Hepatocyte (in vitro differentiated cells): ENCODE results near the gene KY. TPM values are rescaled to one million over a fixed set of nuclear protein-coding genes. Genes with fewer than 3 reads are reported as not detected.

Source experiments
- DNase-seq: peaks from one replicate; pipeline ENCODE4 v3.0.0-alpha.2; 2016; ENCODE audit warnings: low spot score
- H2AFZ ChIP-seq: fragments of 200-600 bp; sonication (generic); 2 replicates; pipeline ENCODE4 v1.6.0; 2016; ENCODE audit warnings: antibody characterized with exemption, mild to moderate bottlenecking
- H3K27ac ChIP-seq: fragments of 200-600 bp; sonication (generic); 2 replicates; pipeline ENCODE4 v1.5.1; 2016; ENCODE audit warnings: mild to moderate bottlenecking
- H3K27me3 ChIP-seq: fragments of 200-600 bp; sonication (generic); 2 replicates; pipeline ENCODE4 v1.6.1; 2016
- H3K36me3 ChIP-seq: fragments of 200-600 bp; sonication (generic); replicated peaks from 2 replicates; pipeline ENCODE4 v1.5.1; 2016; ENCODE audit warnings: low read depth; ENCODE audit not compliant: insufficient read depth
- H3K4me1 ChIP-seq: fragments of 200-600 bp; sonication (generic); 2 replicates; pipeline ENCODE4 v1.5.1; 2016; ENCODE audit warnings: mild to moderate bottlenecking, moderate library complexity; ENCODE audit not compliant: insufficient read depth
- H3K4me2 ChIP-seq: fragments of 200-600 bp; sonication (generic); 2 replicates; pipeline ENCODE4 v1.6.0; 2016
- H3K4me3 ChIP-seq: fragments of 200-600 bp; sonication (generic); 2 replicates; pipeline ENCODE4 v1.5.1; 2016; ENCODE audit warnings: mild to moderate bottlenecking
- H3K79me2 ChIP-seq: fragments of 200-600 bp; sonication (generic); 2 replicates; pipeline ENCODE4 v1.6.0; 2017; ENCODE audit warnings: mild to moderate bottlenecking
- H3K9me2 ChIP-seq: fragments of 200-600 bp; sonication (generic); replicated peaks from 2 replicates; pipeline ENCODE4 v1.6.0; 2017; ENCODE audit warnings: mild to moderate bottlenecking; ENCODE audit not compliant: insufficient read depth
- H3K9me3 ChIP-seq: fragments of 200-600 bp; sonication (generic); 2 replicates; pipeline ENCODE4 v1.5.1; 2016; ENCODE audit warnings: low read depth, mild to moderate bottlenecking
- H4K20me1 ChIP-seq: fragments of 200-600 bp; sonication (generic); 2 replicates; pipeline ENCODE4 v1.6.0; 2016; ENCODE audit warnings: mild to moderate bottlenecking; ENCODE audit not compliant: insufficient read depth, poor library complexity, severe bottlenecking
- EZH2 ChIP-seq: fragments of 200-600 bp; sonication (generic); IDR thresholded peaks from 2 replicates; pipeline ENCODE4 v1.6.1; 2016; ENCODE audit warnings: antibody characterized with exemption, mild to moderate bottlenecking, borderline replicate concordance
- EZH2phosphoT487 ChIP-seq: fragments of 200-600 bp; sonication (generic); IDR thresholded peaks from one replicate; pipeline ENCODE4 v1.6.1; 2018; ENCODE audit warnings: antibody characterized with exemption, mild to moderate bottlenecking, low read depth, moderate library complexity; ENCODE audit not compliant: unreplicated experiment, severe bottlenecking
- WGBS: methylation state at CpG from one replicate; pipeline ENCODE4 v1.1.6; 2016; ENCODE audit warnings: low lambda C conversion rate; ENCODE audit errors: missing lambda C conversion rate; 5-methylcytosine and 5-hydroxymethylcytosine counted together
- polyA plus RNA-seq: library from polyadenylated mRNA; unstranded; fragments of >200 nt; fragmentation: Nextera tagmentation; extraction: Ambion mirVana; gene quantifications from 2 replicates; pipeline ENCODE4 v1.2.1, GENCODE V29; 2016
- total RNA-seq: library from RNA; depleted of rRNA; stranded (reverse); fragments of >200 nt; gene quantifications from 2 replicates; pipeline ENCODE4 v1.2.3, GENCODE V29; 2014
- TF ChIP-seq, protein P1 (sequence below): fragments of 200-600 bp; sonication (generic); IDR thresholded peaks from 2 replicates; pipeline ENCODE4 v1.5.1; 2016; ENCODE audit warnings: antibody characterized with exemption, mild to moderate bottlenecking; ENCODE audit not compliant: poor library complexity

KY gene, protein sequence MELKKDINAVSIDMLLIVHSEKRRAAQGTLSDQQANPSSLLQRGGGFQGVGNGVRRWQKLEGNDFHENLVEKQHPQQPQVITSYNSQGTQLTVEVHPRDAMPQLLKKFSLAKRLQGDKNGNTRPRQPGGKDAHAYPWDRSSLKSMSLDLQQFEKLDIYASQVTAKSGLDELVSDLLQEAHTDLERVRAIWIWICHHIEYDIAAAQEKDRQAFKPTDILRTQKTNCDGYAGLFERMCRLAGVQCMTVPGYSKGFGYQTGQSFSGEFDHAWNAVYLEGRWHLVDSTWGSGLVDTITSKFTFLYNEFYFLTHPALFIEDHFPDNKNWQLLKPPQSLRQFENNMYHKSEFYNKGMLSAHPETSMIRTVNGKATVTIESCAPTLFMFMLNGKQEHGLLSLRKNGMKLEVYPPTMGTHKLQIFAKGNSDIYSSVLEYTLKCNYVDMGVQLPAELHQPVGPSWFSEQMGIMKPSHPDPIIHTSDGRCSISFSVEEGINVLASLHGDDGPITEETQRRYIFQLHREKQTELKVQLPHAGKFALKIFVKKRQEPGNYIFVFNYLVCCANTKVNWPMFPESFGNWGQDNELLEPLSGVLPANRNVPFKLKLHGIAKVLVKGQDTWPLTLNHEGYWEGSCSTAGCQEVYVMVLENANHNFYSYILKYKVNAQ
- total RNA-seq (0.76 and 1.6 TPM in 2 replicates), polyA plus RNA-seq (0.21 and 0.53 TPM in 2 replicates)

DNA sequence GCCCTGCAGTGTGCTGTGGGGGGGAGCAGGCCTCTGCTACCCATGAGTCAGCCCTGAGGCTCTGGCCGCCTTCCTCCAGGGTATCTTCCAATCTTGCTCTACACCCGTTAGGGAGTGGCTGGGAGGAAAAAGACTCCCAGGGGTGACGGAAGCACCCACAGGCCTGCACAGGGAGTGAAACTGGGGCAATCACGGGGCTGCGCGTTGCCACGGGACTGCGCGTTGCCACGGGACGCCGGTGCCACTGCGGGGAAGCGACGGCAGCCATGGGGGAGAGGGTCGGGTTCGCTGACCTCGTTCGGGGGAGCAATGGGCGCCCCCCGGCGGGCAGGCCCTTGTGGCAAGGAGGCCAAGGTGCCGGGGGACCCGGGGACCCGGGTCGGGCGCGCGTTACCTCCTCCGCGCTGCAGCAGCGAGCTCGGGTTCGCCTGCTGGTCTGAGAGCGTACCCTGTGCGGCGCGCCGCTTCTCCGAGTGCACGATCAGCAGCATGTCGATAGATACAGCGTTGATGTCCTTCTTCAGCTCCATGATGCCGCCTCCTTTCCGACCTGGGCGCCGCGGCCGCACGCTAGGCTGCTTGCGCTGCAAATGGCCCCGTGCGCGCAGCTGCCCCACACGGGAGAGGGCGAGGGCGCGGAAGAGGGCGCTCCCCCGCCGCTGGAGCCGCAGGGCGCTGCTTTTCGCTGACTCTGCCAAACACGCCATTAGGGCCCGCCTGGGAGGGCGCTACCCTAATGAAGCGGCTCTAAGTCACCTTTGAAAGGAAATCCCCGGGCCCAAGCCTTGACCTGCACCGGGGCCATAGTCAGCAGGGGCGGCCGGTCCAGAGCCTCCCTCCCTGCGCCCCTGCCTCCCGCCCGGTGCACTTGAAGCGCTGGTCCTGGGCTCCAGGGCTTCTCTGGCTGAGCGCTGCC lies at the start of gene KY:
TSS of gene KY (minus strand) at position 592 of the 916 bp plus-strand sequence. CDS start at position 530, 62 bp downstream.
- H3K27ac ChIP-seq: no peak within 1 kb of the TSS
- DNase-seq: peak; percentile 64
- peaks cover 51% of the 10 kb centered on the region for H3K27me3 ChIP-seq
- H3K4me2 ChIP-seq: peak within 1 kb of the TSS; percentile 90
- WGBS: 8% methylated on average over 71 of the region's 77 CpGs
- no peaks in the 10 kb centered on the region for H3K79me2 ChIP-seq
- no peaks in the 10 kb centered on the region for H3K36me3 ChIP-seq
- H4K20me1 ChIP-seq: no peaks in the 10 kb centered on the region
- peak within 1 kb of the TSS; percentile 5 for H2AFZ ChIP-seq
- H3K9me2 ChIP-seq: no peaks in the 10 kb centered on the region
- no peak for TF ChIP-seq EZH2phosphoT487
- TF ChIP-seq, protein P1, sequence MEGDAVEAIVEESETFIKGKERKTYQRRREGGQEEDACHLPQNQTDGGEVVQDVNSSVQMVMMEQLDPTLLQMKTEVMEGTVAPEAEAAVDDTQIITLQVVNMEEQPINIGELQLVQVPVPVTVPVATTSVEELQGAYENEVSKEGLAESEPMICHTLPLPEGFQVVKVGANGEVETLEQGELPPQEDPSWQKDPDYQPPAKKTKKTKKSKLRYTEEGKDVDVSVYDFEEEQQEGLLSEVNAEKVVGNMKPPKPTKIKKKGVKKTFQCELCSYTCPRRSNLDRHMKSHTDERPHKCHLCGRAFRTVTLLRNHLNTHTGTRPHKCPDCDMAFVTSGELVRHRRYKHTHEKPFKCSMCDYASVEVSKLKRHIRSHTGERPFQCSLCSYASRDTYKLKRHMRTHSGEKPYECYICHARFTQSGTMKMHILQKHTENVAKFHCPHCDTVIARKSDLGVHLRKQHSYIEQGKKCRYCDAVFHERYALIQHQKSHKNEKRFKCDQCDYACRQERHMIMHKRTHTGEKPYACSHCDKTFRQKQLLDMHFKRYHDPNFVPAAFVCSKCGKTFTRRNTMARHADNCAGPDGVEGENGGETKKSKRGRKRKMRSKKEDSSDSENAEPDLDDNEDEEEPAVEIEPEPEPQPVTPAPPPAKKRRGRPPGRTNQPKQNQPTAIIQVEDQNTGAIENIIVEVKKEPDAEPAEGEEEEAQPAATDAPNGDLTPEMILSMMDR: peak; percentile 28
- H3K4me3 ChIP-seq: no peak within 1 kb of the TSS
- peaks cover 8% of the 10 kb centered on the region for H3K4me1 ChIP-seq
- H3K9me3 ChIP-seq: no peaks in the 10 kb centered on the region

DNA sequence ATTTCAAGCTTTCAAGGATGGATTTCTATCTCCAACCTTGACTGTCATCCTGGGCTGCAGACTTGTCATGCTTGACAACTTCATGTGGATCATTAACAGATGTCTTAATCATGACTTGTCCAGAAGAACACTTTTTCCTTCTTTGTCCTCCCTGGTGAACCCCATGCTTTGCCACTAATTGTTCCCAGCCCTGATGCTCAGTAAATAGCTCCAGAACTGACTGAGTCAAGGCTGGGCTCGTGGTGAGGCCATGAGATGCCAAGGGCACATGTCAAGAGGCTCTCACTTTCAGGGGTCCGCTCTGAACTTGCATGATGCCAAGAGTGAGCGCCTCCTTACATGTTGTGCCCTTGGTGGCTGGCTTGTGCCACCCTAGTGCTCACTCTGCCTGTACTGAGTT lies 48.9 kb upstream of the KY start:
- no peak overlapping the region for H3K4me3 ChIP-seq
- no peaks in the 10 kb centered on the region for H3K79me2 ChIP-seq
- no peak for DNase-seq
- TF ChIP-seq, protein P1: no peak
- TF ChIP-seq EZH2: no peak
- TF ChIP-seq EZH2phosphoT487: no peak
- no peak overlapping the region for H3K4me2 ChIP-seq
- WGBS: 93% methylated on average over 3 of the region's 3 CpGs
- no peaks in the 10 kb centered on the region for H3K36me3 ChIP-seq
- H3K27me3 ChIP-seq: no peaks in the 10 kb centered on the region
- no peaks in the 10 kb centered on the region for H3K9me2 ChIP-seq
- H2AFZ ChIP-seq: no peak overlapping the region
- H3K27ac ChIP-seq: no peak overlapping the region
- no peaks in the 10 kb centered on the region for H3K4me1 ChIP-seq
- H4K20me1 ChIP-seq: no peaks in the 10 kb centered on the region
- no peaks in the 10 kb centered on the region for H3K9me3 ChIP-seq

DNA sequence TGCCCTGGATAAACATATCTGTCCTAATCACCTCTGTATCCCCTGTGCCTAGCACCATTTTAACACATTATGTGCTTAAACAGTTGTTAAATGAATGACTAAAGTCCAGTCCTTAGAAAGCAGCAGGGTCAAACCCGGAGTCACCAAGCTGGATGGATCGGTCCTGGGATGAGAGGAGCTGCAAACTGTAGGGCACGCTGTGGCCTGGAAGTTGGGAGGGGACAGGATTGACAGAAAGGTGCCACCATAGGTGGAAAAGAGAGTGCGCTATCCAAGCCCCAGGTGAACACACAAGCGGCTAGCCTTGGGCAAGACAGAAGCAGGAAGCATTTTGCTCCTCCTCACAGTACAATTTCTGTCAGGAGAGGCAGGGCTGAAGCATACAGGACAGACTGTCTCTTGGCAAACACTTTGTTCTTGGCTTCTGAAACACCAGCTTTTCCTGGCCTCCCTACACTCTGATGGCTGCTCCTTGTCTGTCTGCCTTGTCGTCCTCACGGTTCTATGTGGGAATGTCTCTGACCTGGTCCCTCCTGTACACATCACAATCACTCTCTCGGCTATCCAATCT lies 48.4 kb upstream of the KY start:
- no peaks in the 10 kb centered on the region for H4K20me1 ChIP-seq
- no peak for DNase-seq
- no peaks in the 10 kb centered on the region for H3K9me3 ChIP-seq
- H3K27ac ChIP-seq: no peak overlapping the region
- no peak overlapping the region for H2AFZ ChIP-seq
- no peaks in the 10 kb centered on the region for H3K9me2 ChIP-seq
- no peaks in the 10 kb centered on the region for H3K36me3 ChIP-seq
- 70% methylated on average over 8 of the region's 8 CpGs for WGBS
- H3K4me1 ChIP-seq: no peaks in the 10 kb centered on the region
- TF ChIP-seq EZH2: no peak
- TF ChIP-seq, protein P1: no peak
- no peak overlapping the region for H3K4me3 ChIP-seq
- H3K27me3 ChIP-seq: no peaks in the 10 kb centered on the region
- H3K79me2 ChIP-seq: no peaks in the 10 kb centered on the region
- no peak overlapping the region for H3K4me2 ChIP-seq
